ENCODE results near the gene SPAG5. TPM values are rescaled to one million over a fixed set of nuclear protein-coding genes. Genes with fewer than 3 reads are reported as not detected.
A peak's percentile ranks its signal among the peaks of the same experiment; 100 is the strongest.

The SPAG5 gene, protein sequence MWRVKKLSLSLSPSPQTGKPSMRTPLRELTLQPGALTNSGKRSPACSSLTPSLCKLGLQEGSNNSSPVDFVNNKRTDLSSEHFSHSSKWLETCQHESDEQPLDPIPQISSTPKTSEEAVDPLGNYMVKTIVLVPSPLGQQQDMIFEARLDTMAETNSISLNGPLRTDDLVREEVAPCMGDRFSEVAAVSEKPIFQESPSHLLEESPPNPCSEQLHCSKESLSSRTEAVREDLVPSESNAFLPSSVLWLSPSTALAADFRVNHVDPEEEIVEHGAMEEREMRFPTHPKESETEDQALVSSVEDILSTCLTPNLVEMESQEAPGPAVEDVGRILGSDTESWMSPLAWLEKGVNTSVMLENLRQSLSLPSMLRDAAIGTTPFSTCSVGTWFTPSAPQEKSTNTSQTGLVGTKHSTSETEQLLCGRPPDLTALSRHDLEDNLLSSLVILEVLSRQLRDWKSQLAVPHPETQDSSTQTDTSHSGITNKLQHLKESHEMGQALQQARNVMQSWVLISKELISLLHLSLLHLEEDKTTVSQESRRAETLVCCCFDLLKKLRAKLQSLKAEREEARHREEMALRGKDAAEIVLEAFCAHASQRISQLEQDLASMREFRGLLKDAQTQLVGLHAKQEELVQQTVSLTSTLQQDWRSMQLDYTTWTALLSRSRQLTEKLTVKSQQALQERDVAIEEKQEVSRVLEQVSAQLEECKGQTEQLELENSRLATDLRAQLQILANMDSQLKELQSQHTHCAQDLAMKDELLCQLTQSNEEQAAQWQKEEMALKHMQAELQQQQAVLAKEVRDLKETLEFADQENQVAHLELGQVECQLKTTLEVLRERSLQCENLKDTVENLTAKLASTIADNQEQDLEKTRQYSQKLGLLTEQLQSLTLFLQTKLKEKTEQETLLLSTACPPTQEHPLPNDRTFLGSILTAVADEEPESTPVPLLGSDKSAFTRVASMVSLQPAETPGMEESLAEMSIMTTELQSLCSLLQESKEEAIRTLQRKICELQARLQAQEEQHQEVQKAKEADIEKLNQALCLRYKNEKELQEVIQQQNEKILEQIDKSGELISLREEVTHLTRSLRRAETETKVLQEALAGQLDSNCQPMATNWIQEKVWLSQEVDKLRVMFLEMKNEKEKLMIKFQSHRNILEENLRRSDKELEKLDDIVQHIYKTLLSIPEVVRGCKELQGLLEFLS
- 7.4 and 31.8 TPM in 2 replicates for total RNA-seq (ENCODE audit: low replicate concordance)

DNA sequence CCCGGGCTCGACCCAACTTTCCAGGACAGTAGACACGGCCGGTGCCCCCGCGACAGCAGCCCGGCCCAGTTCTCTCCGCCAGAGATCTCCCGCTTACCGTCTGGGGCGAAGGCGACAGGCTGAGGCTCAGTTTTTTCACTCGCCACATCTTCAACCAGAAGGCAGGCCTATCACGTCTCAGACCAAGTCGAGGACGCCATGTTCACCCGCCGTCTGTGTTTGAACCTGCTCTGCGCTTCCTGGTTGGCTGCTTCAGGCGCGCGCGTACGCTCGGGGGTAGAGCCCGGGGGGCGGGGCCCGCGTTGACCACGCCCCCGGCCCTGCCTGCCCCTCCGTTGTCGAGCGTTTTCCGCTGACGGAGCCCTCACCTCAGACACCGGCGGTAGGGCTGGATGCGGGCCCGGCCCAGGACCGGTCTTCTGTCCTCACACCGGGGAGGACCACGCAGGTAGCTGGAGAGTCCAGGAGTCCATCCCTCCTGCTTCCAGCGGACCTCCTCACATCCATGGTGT, at the start of gene SPAG5:
Gene SPAG5 (minus strand): TSS at position 227 of the 512 bp plus-strand sequence. CDS start 79 bp downstream, at position 148.
- TF ChIP-seq, protein P1, sequence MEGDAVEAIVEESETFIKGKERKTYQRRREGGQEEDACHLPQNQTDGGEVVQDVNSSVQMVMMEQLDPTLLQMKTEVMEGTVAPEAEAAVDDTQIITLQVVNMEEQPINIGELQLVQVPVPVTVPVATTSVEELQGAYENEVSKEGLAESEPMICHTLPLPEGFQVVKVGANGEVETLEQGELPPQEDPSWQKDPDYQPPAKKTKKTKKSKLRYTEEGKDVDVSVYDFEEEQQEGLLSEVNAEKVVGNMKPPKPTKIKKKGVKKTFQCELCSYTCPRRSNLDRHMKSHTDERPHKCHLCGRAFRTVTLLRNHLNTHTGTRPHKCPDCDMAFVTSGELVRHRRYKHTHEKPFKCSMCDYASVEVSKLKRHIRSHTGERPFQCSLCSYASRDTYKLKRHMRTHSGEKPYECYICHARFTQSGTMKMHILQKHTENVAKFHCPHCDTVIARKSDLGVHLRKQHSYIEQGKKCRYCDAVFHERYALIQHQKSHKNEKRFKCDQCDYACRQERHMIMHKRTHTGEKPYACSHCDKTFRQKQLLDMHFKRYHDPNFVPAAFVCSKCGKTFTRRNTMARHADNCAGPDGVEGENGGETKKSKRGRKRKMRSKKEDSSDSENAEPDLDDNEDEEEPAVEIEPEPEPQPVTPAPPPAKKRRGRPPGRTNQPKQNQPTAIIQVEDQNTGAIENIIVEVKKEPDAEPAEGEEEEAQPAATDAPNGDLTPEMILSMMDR (IDR thresholded peaks at IDR 0.05; ENCODE audit: insufficient read depth, low read length), result no peak
- H3K4me3 ChIP-seq (ENCODE audit: low read depth, low read length), result peak within 1 kb of the TSS; percentile 86
- DNase-seq (ENCODE audit: low read depth), result peak; percentile 83

DNA sequence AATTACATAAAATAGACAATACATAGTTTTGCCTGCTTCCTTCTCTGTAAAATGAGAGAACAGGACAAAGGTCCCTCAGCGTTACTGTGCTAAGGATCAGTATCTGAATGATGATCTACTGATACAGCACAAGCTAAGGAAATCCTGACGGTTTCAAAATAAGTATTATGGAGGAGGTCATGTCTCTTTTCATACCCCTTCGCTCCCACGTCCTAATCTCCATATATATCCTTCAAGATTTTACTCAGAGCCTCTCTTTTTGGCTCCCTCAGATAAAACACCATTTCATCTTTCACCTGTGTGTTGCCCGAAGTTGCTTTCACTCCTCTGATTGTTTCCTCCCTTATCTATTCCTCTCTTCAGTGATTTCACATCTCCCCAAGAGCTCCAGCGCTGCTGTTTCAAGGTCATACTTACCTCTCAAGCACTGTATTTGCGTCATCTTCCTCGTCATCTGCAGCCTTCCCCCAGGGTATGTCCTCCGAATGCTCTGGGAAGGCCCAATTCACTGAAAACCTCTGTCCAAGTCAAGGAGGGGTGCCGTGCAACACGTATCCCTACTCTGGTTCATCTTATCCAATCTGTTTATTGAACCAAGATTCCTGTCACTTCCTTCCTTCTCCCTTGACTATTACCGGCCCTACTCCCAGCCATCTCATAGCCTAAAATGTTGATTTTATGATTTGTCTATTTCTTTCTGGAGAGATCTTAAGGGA, 47.4 kb upstream of the SPAG5 start:
- TF ChIP-seq, protein P1 (IDR thresholded peaks at IDR 0.05; ENCODE audit: insufficient read depth, low read length), result no peak

DNA sequence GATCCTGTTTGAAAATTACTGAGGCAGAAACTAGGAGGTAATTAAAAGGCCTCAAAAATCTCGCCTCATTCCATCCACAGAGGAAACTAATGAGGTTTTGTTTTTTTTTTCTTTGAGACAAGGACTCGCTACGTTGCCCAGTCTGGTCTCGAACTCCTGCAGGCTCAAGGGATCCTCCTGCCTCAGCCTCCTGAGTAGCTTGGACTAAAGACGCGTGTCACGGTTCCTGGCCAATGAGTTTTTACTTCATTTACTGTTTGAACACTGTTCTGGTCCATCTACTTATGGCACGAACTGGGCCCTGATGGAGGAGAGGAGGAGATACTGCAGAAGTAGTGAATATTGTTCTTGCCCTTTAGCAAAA, 46.7 kb upstream of the SPAG5 start:
- no peak for DNase-seq (ENCODE audit: low read depth)
- TF ChIP-seq, protein P1 (IDR thresholded peaks at IDR 0.05; ENCODE audit: insufficient read depth, low read length), result no peak
- H3K4me3 ChIP-seq (ENCODE audit: low read depth, low read length), result peak overlapping the region; percentile 74

More for the DNA sequence above, 47.4 kb upstream of the SPAG5 start:
- peak; percentile 2 for DNase-seq (ENCODE audit: low read depth)
- no peak overlapping the region for H3K4me3 ChIP-seq (ENCODE audit: low read depth, low read length)

DNA sequence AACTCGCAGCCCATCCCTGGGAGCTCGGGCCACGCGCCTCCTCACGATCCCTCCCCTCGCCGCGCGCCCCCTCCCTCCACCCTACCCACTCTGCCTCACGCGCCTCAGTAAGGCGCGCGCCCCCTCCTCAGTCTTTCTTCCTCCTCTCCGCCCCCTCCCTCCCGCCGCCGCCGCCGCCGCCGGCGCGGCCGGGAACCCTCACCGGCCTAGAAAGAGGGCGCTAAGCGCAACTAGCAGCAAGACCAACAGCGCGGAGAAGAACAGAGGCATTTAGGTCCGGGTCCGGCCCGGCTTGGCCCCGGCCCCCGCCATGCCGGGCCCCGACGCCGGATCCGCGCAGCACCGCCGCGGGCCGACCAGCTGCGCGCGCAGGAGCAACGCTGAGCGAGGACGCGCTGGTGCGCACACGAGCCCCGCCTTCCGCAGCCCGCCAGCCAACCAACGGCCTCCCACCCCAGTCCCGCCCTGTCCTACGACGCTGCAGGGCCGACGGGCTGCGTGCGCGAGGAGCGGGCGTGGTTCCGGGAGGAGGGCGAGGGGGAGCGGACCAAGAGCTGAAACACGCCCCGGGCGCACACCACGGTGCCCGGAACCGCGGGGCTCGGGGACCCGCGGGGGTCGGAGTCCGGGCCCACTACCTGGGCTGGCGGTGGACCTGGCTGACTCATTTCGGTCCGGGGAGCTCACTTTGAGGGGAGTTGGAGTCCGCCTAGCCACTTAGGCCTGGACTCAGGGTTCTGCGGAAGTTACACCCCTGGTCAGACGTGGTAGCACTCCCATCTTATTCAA, 46.2 kb upstream of the SPAG5 start, which contains the start of gene BLTP2:
Gene BLTP2 (minus strand): TSS at position 372 of the 789 bp plus-strand sequence. CDS start 102 bp downstream, at position 270.
- DNase-seq (ENCODE audit: low read depth), result peak; percentile 92
- TF ChIP-seq, protein P1 (IDR thresholded peaks at IDR 0.05; ENCODE audit: insufficient read depth, low read length), result no peak
- peak within 1 kb of the TSS; percentile 95 for H3K4me3 ChIP-seq (ENCODE audit: low read depth, low read length)

DNA sequence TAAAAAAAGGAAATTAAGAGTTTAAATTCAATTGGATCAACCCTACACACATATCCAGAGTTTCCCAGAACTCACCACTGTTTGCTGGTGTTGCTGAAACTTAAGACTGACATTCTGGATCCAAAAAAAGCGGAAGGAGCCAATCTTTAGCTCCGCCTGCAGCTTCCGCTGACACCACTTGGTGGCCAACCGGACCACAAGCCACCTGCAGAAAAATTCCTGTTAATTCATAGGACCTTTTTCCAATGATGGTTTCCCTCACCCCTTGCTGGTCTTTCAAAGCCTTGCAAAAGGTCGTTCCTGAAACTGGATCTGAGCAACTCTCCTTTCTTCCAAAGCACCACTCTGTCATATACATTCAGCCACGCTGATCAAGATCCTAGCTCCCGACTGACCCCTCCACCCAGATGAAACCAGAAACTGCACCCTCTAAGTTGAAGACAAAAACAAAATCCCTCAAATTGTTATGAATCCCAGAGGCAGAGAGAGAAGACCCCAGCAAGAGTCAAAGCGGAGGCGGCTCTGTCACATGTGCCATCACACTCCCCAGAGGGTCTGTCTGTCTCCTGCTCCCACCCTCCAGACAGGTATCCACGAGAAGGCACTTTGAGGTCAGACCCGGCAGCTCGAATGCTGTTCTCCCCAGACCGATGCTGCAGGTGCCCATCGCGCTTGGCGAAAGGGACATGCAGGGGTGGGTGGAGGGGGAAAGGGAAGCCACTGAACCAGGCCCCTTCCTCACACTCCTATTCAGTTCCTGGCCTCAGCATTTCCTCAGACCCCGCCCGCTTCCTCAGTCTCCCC, 45.4 kb upstream of the SPAG5 start:
- TF ChIP-seq, protein P1 (IDR thresholded peaks at IDR 0.05; ENCODE audit: insufficient read depth, low read length), result peak; percentile 60
- H3K4me3 ChIP-seq (ENCODE audit: low read depth, low read length), result peak overlapping the region; percentile 95
- peak; percentile 62 for DNase-seq (ENCODE audit: low read depth)

Measured in fibroblast of the aortic adventitia (primary cell).